GM12878 (cell line): Measurements from ENCODE around the gene AP2B1.

Experiments
- RFX5 ChIP-seq: IDR thresholded peaks from 2 replicates; pipeline ENCODE4 v1.6.1; 2011; ENCODE audit warnings: low read depth, low read length, improper control_type of control experiment
- SIN3A ChIP-seq: IDR thresholded peaks from 2 replicates; pipeline ENCODE4 v1.6.1; 2012; ENCODE audit warnings: low read depth, low read length, improper control_type of control experiment
- SUPT20H ChIP-seq: IDR thresholded peaks from 2 replicates; pipeline ENCODE4 v1.6.1; 2011; ENCODE audit warnings: low read depth, mild to moderate bottlenecking, low read length, moderate library complexity, borderline replicate concordance; ENCODE audit not compliant: control insufficient read depth
- TCF3 ChIP-seq: IDR thresholded peaks from 2 replicates; pipeline ENCODE4 v1.6.1; 2012; ENCODE audit warnings: low read depth, mild to moderate bottlenecking, low read length, borderline replicate concordance; ENCODE audit not compliant: insufficient read depth
- TF ChIP-seq, protein P1 (sequence below): IDR thresholded peaks from 2 replicates; pipeline ENCODE4 v1.6.1; 2011; ENCODE audit warnings: low read depth, low read length, improper control_type of control experiment, borderline replicate concordance

DNA sequence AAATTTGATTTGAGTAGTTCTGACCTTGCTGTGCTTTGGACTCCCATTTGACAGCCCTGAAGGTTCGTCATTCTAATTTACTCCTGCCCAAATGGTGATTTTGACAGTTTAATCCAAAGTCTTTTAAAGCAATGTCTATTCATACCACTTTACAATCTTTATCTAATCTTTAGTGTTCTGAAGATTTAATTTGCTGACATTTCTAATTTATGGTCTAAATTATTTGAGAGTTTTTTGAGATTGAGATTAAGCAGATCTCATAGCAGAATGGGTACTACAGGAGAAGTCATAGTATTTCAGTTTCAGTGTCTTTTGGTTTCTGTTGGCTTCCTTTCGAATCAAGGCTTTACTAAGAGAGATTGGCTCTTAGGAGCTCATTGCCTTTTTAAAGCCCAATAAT, 111.7 kb downstream of the AP2B1 start:
- TF ChIP-seq TCF3, result no peak
- no peak for TF ChIP-seq RFX5
- TF ChIP-seq SIN3A, result no peak
- TF ChIP-seq SUPT20H, result no peak
- TF ChIP-seq, protein P1, sequence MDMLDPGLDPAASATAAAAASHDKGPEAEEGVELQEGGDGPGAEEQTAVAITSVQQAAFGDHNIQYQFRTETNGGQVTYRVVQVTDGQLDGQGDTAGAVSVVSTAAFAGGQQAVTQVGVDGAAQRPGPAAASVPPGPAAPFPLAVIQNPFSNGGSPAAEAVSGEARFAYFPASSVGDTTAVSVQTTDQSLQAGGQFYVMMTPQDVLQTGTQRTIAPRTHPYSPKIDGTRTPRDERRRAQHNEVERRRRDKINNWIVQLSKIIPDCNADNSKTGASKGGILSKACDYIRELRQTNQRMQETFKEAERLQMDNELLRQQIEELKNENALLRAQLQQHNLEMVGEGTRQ, result no peak
